Stimulated activated naive B cell treated with anti-CD40 and anti-IgM and Interleukin-4, amounts not matched to agents 10 μg/mL and 1 μg/mL and 100 μg/mL, for 72 hours (primary cell): ENCODE measurements around the gene GALNT13.

Experiments used
- ATAC-seq, 2 donors: fragments of 150-1000 bp; cut with Tn5 transposase; replicated peaks; 2 replicates each; pipeline ENCODE4 v1.10.0; 2021; ENCODE audit warnings: moderate library complexity in 1 of 2
- DNase-seq: peaks from one replicate; pipeline ENCODE4 v3.0.0; 2021
- H3K27ac Mint-ChIP-seq: one replicate; pipeline ENCODE4 v1.8.0; 2022; ENCODE audit warnings: mild to moderate bottlenecking, mixed read lengths
- H3K27me3 Mint-ChIP-seq, 2 donors: one replicate each; pipeline ENCODE4 v1.8.0; 2022; ENCODE audit warnings: mixed read lengths in 2 of 2
- H3K36me3 Mint-ChIP-seq, 2 donors: one replicate each; pipeline ENCODE4 v1.8.0; 2022; ENCODE audit warnings: mixed read lengths in 2 of 2, mild to moderate bottlenecking in 1 of 2
- H3K4me1 Mint-ChIP-seq, 2 donors: one replicate each; pipeline ENCODE4 v1.8.0; 2022; ENCODE audit warnings: mixed read lengths in 2 of 2, mild to moderate bottlenecking in 1 of 2
- H3K4me3 Mint-ChIP-seq, 2 donors: one replicate each; pipeline ENCODE4 v1.8.0; 2022; ENCODE audit warnings: mild to moderate bottlenecking in 2 of 2, mixed read lengths in 2 of 2, moderate library complexity in 1 of 2
- H3K9me3 Mint-ChIP-seq, 2 donors: one replicate each; pipeline ENCODE4 v1.8.0; 2022; ENCODE audit warnings: mixed read lengths in 2 of 2, mild to moderate bottlenecking in 1 of 2

GALNT13 gene

GRCh38 chr2:154194909-154195643 is 323.4 kb downstream of the GALNT13 start:
- no peak for DNase-seq
- Mint-ChIP-seq H3K9me3 (peaks cover 2 to 7% of the 10 kb centered on the region in 2 donors), H3K27me3 (no peaks in the 10 kb centered on the region), H3K27ac (no peak overlapping the region), H3K4me3 (no peak overlapping the region), H3K4me1 (no peaks in the 10 kb centered on the region), H3K36me3 (no peaks in the 10 kb centered on the region)
- no peak for ATAC-seq

GRCh38 chr2:154195644-154196195 is 324.0 kb downstream of the GALNT13 start:
- DNase-seq (no peak), ATAC-seq (no peak)
- Mint-ChIP-seq H3K4me3 (no peak overlapping the region), H3K9me3 (peaks cover 2 to 7% of the 10 kb centered on the region in 2 donors), H3K27me3 (no peaks in the 10 kb centered on the region), H3K27ac (no peak overlapping the region), H3K4me1 (no peaks in the 10 kb centered on the region), H3K36me3 (no peaks in the 10 kb centered on the region)

DNA sequence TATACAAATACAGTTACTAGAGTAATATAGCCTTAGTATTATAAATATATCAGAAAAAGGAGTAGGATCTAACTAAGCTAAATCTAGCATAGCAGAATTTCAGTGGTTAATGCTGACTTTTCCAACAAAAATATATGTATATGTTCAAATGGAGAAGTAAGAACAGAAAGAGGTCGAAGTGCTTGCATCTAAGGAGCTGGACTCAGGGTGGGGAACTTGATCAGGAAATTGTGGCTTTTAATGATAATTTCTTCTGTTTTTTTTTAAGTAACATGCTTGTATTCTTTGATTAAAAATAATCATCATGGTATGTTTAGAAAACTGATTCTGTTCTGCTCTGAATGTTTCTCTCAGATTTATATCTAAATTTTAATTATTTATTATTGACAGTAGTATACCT is 327.1 kb downstream of the GALNT13 start:
- peaks cover 0 to 7% of the 10 kb centered on the region in 2 donors for H3K9me3 Mint-ChIP-seq
- H3K4me1 Mint-ChIP-seq: no peaks in the 10 kb centered on the region
- DNase-seq (no peak), ATAC-seq (no peak)
- no peak overlapping the region for H3K27ac Mint-ChIP-seq
- H3K27me3 Mint-ChIP-seq: no peaks in the 10 kb centered on the region
- H3K36me3 Mint-ChIP-seq: no peaks in the 10 kb centered on the region
- no peak overlapping the region for H3K4me3 Mint-ChIP-seq

DNA sequence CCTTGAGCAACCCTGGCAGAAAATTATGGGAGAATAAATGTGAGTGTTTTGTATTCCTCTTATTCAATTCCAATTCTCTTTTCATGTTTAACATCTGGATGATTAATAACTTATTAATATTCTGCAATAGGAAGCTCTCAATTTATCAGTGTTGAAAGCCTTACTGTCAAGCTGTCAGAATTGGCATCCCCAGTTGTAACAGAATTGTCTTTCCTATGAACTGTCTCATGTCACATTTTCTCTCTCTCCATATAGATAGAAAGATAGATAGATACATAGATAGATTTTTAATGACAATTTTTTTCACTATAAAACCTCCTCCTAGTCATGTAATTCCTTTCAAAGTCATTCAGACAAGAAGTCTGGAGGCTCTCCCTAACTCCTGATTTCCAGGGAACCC is 331.5 kb downstream of the GALNT13 start:
- Mint-ChIP-seq H3K9me3 (peaks cover 0 to 2% of the 10 kb centered on the region in 2 donors), H3K4me3 (no peak overlapping the region), H3K27me3 (no peaks in the 10 kb centered on the region), H3K27ac (no peak overlapping the region), H3K36me3 (no peaks in the 10 kb centered on the region), H3K4me1 (no peaks in the 10 kb centered on the region)
- DNase-seq (no peak), ATAC-seq (no peak)

GRCh38 chr2:154203902-154204301 is 332.2 kb downstream of the GALNT13 start:
- Mint-ChIP-seq H3K36me3 (no peaks in the 10 kb centered on the region), H3K4me1 (no peaks in the 10 kb centered on the region), H3K27me3 (no peaks in the 10 kb centered on the region), H3K4me3 (no peak overlapping the region), H3K9me3 (peaks cover 0 to 2% of the 10 kb centered on the region in 2 donors), H3K27ac (no peak overlapping the region)
- no peak for ATAC-seq
- DNase-seq: no peak

- ATAC-seq (no peak), DNase-seq (no peak)
- no peaks in the 10 kb centered on the region for H3K27me3 Mint-ChIP-seq
- H3K9me3 Mint-ChIP-seq: peaks cover 5 to 6% of the 10 kb centered on the region in 2 donors
- H3K4me1 Mint-ChIP-seq: no peaks in the 10 kb centered on the region
- H3K27ac Mint-ChIP-seq: no peak overlapping the region
- no peak overlapping the region for H3K4me3 Mint-ChIP-seq
- H3K36me3 Mint-ChIP-seq: no peaks in the 10 kb centered on the region
Observed at GRCh38 chr2:154207288-154208047, 335.7 kb downstream of the GALNT13 start.

DNA sequence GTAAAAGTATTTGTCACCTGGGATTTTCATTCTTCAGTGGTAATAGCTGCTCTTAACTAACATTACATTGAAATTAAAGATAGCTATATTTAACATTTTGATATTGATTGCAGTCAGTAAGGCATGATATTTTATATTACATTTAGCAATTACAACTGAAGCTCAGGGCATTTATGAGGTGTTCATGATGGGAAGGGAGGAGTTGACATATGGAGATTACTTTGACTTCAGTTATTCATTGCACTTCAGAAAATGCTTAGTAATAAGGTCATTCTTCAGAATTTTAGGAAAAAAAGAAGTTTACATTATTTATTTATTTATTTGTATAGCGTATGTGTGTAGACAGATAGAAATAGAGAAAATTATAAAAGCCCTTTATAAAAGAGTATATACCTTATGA is 352.0 kb downstream of the GALNT13 start:
- ATAC-seq (no peak), DNase-seq (no peak)

GRCh38 chr2:154226931-154227330 is 355.2 kb downstream of the GALNT13 start:
- ATAC-seq: no peak
- Mint-ChIP-seq H3K4me1 (no peaks in the 10 kb centered on the region), H3K9me3 (peaks cover 0 to 7% of the 10 kb centered on the region in 2 donors), H3K27me3 (no peaks in the 10 kb centered on the region), H3K4me3 (no peak overlapping the region), H3K36me3 (no peaks in the 10 kb centered on the region), H3K27ac (no peak overlapping the region)
- DNase-seq: no peak

More for the DNA sequence above, 352.0 kb downstream of the GALNT13 start:
- no peaks in the 10 kb centered on the region for H3K27me3 Mint-ChIP-seq
- no peak overlapping the region for H3K4me3 Mint-ChIP-seq
- H3K9me3 Mint-ChIP-seq: no peaks in the 10 kb centered on the region
- H3K36me3 Mint-ChIP-seq: no peaks in the 10 kb centered on the region
- no peak overlapping the region for H3K27ac Mint-ChIP-seq
- no peaks in the 10 kb centered on the region for H3K4me1 Mint-ChIP-seq

DNA sequence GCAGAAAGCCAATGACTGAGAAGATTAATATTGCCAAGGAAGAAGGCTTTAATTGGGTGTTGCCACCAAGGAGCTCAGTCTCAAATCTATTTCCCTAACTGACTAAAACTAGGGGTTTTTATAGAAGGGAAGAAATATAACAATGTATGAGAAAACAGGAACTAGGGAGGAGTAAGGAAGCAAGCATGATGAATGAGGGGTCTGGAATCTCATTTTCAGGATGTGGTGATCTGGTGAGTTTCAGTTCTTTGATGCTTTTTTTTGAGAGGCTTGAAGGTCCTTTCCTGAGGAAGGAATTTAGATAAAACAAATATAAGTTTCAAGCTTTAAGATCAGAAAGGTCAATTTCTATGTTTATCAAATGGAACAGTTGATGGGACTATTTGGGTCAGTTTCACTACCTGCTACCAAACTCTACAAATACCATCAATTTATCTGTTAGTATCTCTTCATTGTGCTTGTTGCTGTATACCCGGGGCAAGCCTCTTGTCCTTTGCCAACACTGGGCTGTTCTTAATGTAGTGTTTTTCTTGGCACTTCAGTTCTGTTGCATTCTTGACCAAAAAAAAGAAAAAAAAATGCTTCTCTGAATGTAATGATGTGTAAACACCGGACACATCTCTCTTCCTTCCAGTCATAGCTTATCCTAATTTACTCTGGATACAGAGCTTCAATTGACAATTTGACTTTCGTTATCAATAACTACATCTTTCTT is 357.0 kb downstream of the GALNT13 start:
- Mint-ChIP-seq H3K4me1 (no peaks in the 10 kb centered on the region), H3K4me3 (no peak overlapping the region), H3K27ac (no peak overlapping the region), H3K9me3 (peaks cover 0 to 9% of the 10 kb centered on the region in 2 donors), H3K27me3 (no peaks in the 10 kb centered on the region), H3K36me3 (no peaks in the 10 kb centered on the region)
- DNase-seq (no peak), ATAC-seq (no peak)

GRCh38 chr2:154229966-154230365 is 358.2 kb downstream of the GALNT13 start:
- Mint-ChIP-seq H3K27me3 (no peaks in the 10 kb centered on the region), H3K27ac (no peak overlapping the region), H3K4me3 (no peak overlapping the region), H3K4me1 (no peaks in the 10 kb centered on the region), H3K9me3 (peaks cover 2 to 10% of the 10 kb centered on the region in 2 donors), H3K36me3 (no peaks in the 10 kb centered on the region)
- DNase-seq: no peak
- no peak for ATAC-seq

DNA sequence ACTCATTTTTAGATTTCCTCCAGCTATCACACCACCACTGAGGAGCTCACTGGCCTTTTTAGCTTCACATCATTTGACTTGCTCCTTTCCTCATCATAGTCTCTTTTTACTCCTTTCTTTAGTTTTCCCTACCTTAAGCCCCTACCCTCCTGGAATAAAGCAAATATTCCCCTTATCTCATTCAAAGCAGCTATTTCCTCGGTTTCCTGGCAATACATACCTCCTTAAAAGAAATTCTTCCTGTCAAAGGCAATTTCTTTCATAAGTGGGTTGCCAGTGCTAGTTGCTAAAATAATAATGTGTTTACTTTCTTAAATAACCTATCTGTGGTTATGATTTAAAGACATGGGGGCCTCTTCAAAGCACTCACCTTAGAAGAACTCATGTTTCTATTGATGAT is 359.3 kb downstream of the GALNT13 start:
- Mint-ChIP-seq H3K9me3 (peaks cover 4 to 10% of the 10 kb centered on the region in 2 donors), H3K27me3 (no peaks in the 10 kb centered on the region), H3K4me3 (no peak overlapping the region), H3K27ac (no peak overlapping the region), H3K4me1 (no peaks in the 10 kb centered on the region), H3K36me3 (no peaks in the 10 kb centered on the region)
- ATAC-seq: no peak
- DNase-seq: no peak

- Mint-ChIP-seq H3K36me3 (no peaks in the 10 kb centered on the region), H3K27ac (no peak overlapping the region), H3K4me1 (no peaks in the 10 kb centered on the region), H3K27me3 (no peaks in the 10 kb centered on the region), H3K4me3 (no peak overlapping the region), H3K9me3 (peaks cover 4 to 10% of the 10 kb centered on the region in 2 donors)
- ATAC-seq (no peak), DNase-seq (no peak)
Observed at GRCh38 chr2:154233231-154233630, 361.5 kb downstream of the GALNT13 start.

DNA sequence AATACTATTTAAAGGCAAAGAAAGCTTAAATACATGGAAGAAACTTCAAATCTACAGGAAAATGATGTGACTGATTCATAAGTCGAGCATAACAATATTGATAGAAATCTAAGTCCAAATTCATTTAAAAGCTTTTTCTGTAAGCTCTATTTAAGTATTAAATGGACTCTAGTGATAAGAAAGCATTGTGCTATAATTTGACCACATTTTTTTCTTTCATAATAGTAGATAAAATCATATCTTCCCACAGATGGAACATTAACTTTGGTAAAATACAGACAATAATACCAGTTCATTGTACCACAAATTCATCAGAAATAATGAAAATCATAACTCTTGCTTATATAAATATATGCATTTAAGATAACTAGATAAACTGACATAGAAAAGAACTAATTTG is 366.5 kb downstream of the GALNT13 start:
- no peak overlapping the region for H3K27ac Mint-ChIP-seq
- no peaks in the 10 kb centered on the region for H3K36me3 Mint-ChIP-seq
- no peak for DNase-seq
- no peaks in the 10 kb centered on the region for H3K4me1 Mint-ChIP-seq
- ATAC-seq: no peak
- H3K27me3 Mint-ChIP-seq: no peaks in the 10 kb centered on the region
- H3K4me3 Mint-ChIP-seq: no peak overlapping the region
- H3K9me3 Mint-ChIP-seq: peaks cover 4 to 5% of the 10 kb centered on the region in 2 donors

DNA sequence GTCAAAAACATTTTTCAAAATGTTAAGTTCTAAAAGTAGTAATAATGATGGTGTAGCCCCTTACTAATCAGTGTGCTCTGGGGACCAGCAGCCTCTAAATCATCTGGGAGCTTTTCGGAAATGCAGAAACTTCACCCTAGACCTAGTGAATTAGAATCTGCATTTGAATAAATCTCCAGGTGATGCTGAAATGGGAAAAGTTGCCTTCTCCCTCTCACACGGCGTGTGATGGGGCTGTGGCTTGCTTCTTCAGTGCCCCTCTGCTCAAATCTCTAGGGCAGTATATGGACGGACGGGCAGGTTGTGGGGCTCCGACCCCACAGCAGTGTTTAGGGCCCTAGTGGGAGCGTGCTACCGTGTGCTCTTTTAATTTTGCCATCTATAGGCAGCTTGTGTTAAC is 368.6 kb downstream of the GALNT13 start:
- Mint-ChIP-seq H3K27me3 (no peaks in the 10 kb centered on the region), H3K4me1 (no peaks in the 10 kb centered on the region), H3K36me3 (no peaks in the 10 kb centered on the region), H3K4me3 (no peak overlapping the region), H3K9me3 (peaks cover 0 to 2% of the 10 kb centered on the region in 2 donors), H3K27ac (no peak overlapping the region)
- ATAC-seq: no peak
- no peak for DNase-seq
